GM12873 (cell line): ENCODE results near the gene BRSK2.

Experiments
- CTCF ChIP-seq: IDR thresholded peaks from 2 replicates; pipeline ENCODE4 v1.5.1; 2012; ENCODE audit warnings: low read depth, mild to moderate bottlenecking, moderate library complexity, low read length, control low read depth; ENCODE audit not compliant: insufficient read depth; ENCODE audit errors: missing control alignments

Gene BRSK2

GRCh38 chr11:1422481-1422880 lies 32.7 kb downstream of the BRSK2 start:
- no peak for TF ChIP-seq CTCF

- TF ChIP-seq CTCF, result no peak
Measured at GRCh38 chr11:1422981-1423380, 33.2 kb downstream of the BRSK2 start.

GRCh38 chr11:1425006-1425405 lies 35.3 kb downstream of the BRSK2 start:
- TF ChIP-seq CTCF, result no peak

GRCh38 chr11:1425439-1425838 lies 35.7 kb downstream of the BRSK2 start:
- no peak for TF ChIP-seq CTCF

GRCh38 chr11:1428762-1429316 lies 39.1 kb downstream of the BRSK2 start:
- no peak for TF ChIP-seq CTCF

GRCh38 chr11:1433568-1433967 lies 43.8 kb downstream of the BRSK2 start:
- no peak for TF ChIP-seq CTCF

GRCh38 chr11:1433977-1434640 lies 44.4 kb downstream of the BRSK2 start:
- TF ChIP-seq CTCF, result no peak
